DMS114 treated with DMSO at 0.1 percent for 48 hours (cell line): ENCODE measurements around the gene BMPER.

ENCODE experiments used
- DNase-seq: peaks from one replicate; lab custom pipeline; 2025; ENCODE audit not compliant: unreplicated experiment; lab: John Stamatoyannopoulos, UW

BMPER gene

GRCh38 chr7:34059136-34059828, 153.9 kb downstream of the BMPER start:
- DNase-seq = no peak

- DNase-seq = no peak
Observed at GRCh38 chr7:34060196-34060947, 155.0 kb downstream of the BMPER start.

- no peak for DNase-seq
Observed at GRCh38 chr7:34061149-34061548, 155.8 kb downstream of the BMPER start.

- no peak for DNase-seq
Observed at GRCh38 chr7:34062341-34062740, 157.0 kb downstream of the BMPER start.

GRCh38 chr7:34062826-34063225, 157.5 kb downstream of the BMPER start:
- DNase-seq = no peak

- DNase-seq = no peak
Observed at GRCh38 chr7:34064519-34065158, 159.3 kb downstream of the BMPER start.

- no peak for DNase-seq
Observed at GRCh38 chr7:34066411-34066810, 161.1 kb downstream of the BMPER start.

GRCh38 chr7:34067005-34067778, 161.9 kb downstream of the BMPER start:
- no peak for DNase-seq

GRCh38 chr7:34069676-34070075, 164.3 kb downstream of the BMPER start:
- DNase-seq = no peak

- no peak for DNase-seq
Observed at GRCh38 chr7:34070511-34071323, 165.4 kb downstream of the BMPER start.

GRCh38 chr7:34073676-34074075, 168.3 kb downstream of the BMPER start:
- no peak for DNase-seq

GRCh38 chr7:34074421-34074820, 169.1 kb downstream of the BMPER start:
- DNase-seq = no peak

GRCh38 chr7:34075523-34076370, 170.4 kb downstream of the BMPER start:
- no peak for DNase-seq

- DNase-seq = no peak
Observed at GRCh38 chr7:34077168-34077567, 171.8 kb downstream of the BMPER start.

GRCh38 chr7:34078864-34079263, 173.5 kb downstream of the BMPER start:
- no peak for DNase-seq

- no peak for DNase-seq
Observed at GRCh38 chr7:34080513-34080912, 175.2 kb downstream of the BMPER start.

GRCh38 chr7:34081935-34082334, 176.6 kb downstream of the BMPER start:
- DNase-seq = no peak

- DNase-seq = no peak
Observed at GRCh38 chr7:34083440-34083839, 178.1 kb downstream of the BMPER start.

- DNase-seq = no peak
Observed at GRCh38 chr7:34084651-34085050, 179.3 kb downstream of the BMPER start.

GRCh38 chr7:34086064-34086463, 180.7 kb downstream of the BMPER start:
- no peak for DNase-seq
